ENCODE measurements around the gene EGLN1. TPM values are rescaled to one million over a fixed set of nuclear protein-coding genes. Genes with fewer than 3 reads are reported as not detected.

EGLN1 gene
- total RNA-seq, 2 donors from 2014 or later: 15.5 to 25.9 TPM

Other genes with a start within 250 kb of the EGLN1 start
- 10 to 100 TPM; 34.0 to 38.0 TPM for gene GNPAT, start 181.1 kb downstream of the EGLN1 start, total RNA-seq
- gene EXOC8, start 84.4 kb downstream of the EGLN1 start, total RNA-seq: 10 to 100 TPM; 20.2 to 25.2 TPM
- 10 to 100 TPM; 16.0 to 23.1 TPM for gene SPRTN, start 84.0 kb downstream of the EGLN1 start, total RNA-seq
- gene TSNAX, start 106.4 kb upstream of the EGLN1 start, total RNA-seq: 10 to 100 TPM; 32.3 to 55.2 TPM
- gene DISC1, start 204.5 kb upstream of the EGLN1 start, total RNA-seq: 1 to 10 TPM; 4.0 to 8.8 TPM